Spleen (tissue), 11 donors: ENCODE data around the gene SNX9. TPM values are rescaled to one million over a fixed set of nuclear protein-coding genes. Genes with fewer than 3 reads are reported as not detected.

Source experiments
- DNase-seq: peaks from one replicate; pipeline ENCODE4 v3.0.0-alpha.2; 2020
- H3K27ac ChIP-seq, 8 donors: fragments of 200-600 bp; sonication (generic) in 7 of 8; 1 replicate in 4 of 8; 2 replicates in 4 of 8; pipeline versions ENCODE4 v1.5.0 to v1.8.0; 2016 to 2021; ENCODE audit warnings: inconsistent platforms in 4 of 8, mild to moderate bottlenecking in 4 of 8, moderate library complexity in 1 of 8
- H3K27me3 ChIP-seq, 7 donors: fragments of 200-600 bp; sonication (generic) in 6 of 7; replicated peaks in 1 of 7; 1 replicate in 4 of 7; 2 replicates in 3 of 7; pipeline versions ENCODE4 v1.5.0 to v1.8.0; 2016 to 2021; ENCODE audit warnings: inconsistent platforms in 3 of 7, mild to moderate bottlenecking in 1 of 7
- H3K36me3 ChIP-seq, 6 donors: fragments of 200-600 bp; sonication (generic) in 5 of 6; 1 replicate in 4 of 6; 2 replicates in 2 of 6; pipeline versions ENCODE4 v1.5.0 to v1.8.0; 2016 to 2021; ENCODE audit warnings: inconsistent platforms in 2 of 6
- H3K4me1 ChIP-seq, 6 donors: fragments of 200-600 bp; sonication (generic) in 5 of 6; 1 replicate in 3 of 6; 2 replicates in 3 of 6; pipeline versions ENCODE4 v1.5.0 to v1.8.0; 2016 to 2021; ENCODE audit warnings: inconsistent platforms in 3 of 6
- H3K4me3 ChIP-seq, 8 donors: fragments of 200-600 bp; sonication (generic) in 7 of 8; 1 replicate in 4 of 8; 2 replicates in 4 of 8; pipeline versions ENCODE4 v1.5.0 to v1.8.0; 2016 to 2021; ENCODE audit warnings: inconsistent platforms in 4 of 8, mild to moderate bottlenecking in 4 of 8, moderate library complexity in 2 of 8
- H3K9me3 ChIP-seq, 8 donors: fragments of 200-600 bp; sonication (generic) in 7 of 8; 1 replicate in 4 of 8; 2 replicates in 4 of 8; pipeline versions ENCODE4 v1.5.0 to v1.8.0; 2016 to 2021; ENCODE audit warnings: inconsistent platforms in 4 of 8
- CTCF ChIP-seq, 11 experiments: fragments of 200-600 bp in 7 of 11; fragments of 450-650 bp in 4 of 11; sonication (generic) in 4 of 11; IDR thresholded peaks in 8 of 11; conservative IDR thresholded peaks in 3 of 11; 1 replicate in 7 of 11; 2 replicates in 4 of 11; pipeline versions ENCODE4 v1.4.0 to v1.8.0; 2016 to 2021; ENCODE audit warnings: antibody characterized with exemption in 11 of 11, inconsistent platforms in 4 of 11, mild to moderate bottlenecking in 1 of 11
- POLR2A ChIP-seq, 3 donors: fragments of 450-650 bp; IDR thresholded peaks; one replicate each; pipeline ENCODE4 v1.5.1; 2017; ENCODE audit warnings: antibody characterized with exemption in 3 of 3, mild to moderate bottlenecking in 1 of 3
- POLR2AphosphoS5 ChIP-seq, 3 donors: sonication (generic); formaldehyde crosslinking; IDR thresholded peaks; one replicate each; pipeline ENCODE4 v1.5.1; 2017; ENCODE audit warnings: antibody characterized with exemption in 3 of 3
- WGBS, 5 donors: extraction: QIAGEN DNeasy Blood & Tissue Kit in 3 of 5; methylation state at CpG; one replicate each; pipeline versions ENCODE4 v1.1.5 to v1.1.7; 2013 to 2018; 5-methylcytosine and 5-hydroxymethylcytosine counted together
- intact Hi-C: fragments of 100-400 bp; cut with DNase I; formaldehyde crosslinking; loops from one replicate; pipeline ENCODE4 v1.15.0; 2023; ENCODE audit warnings: low total_unique reads
- polyA plus RNA-seq, 3 donors: library from polyadenylated mRNA; stranded (reverse); fragments of 200-250 nt; gene quantifications; one replicate each; pipeline ENCODE4 v1.2.1, GENCODE V29; 2013
- total RNA-seq, 7 donors: library from RNA; depleted of rRNA in 3 of 7; stranded (reverse); fragments of >200 nt in 3 of 7; fragmentation: NEBNext Ultra II Directional in 4 of 7; extraction: Animal tissue kit (Norgen Biotek cat#: 25700) in 4 of 7; gene quantifications; one replicate each; pipeline versions ENCODE4 v1.1.0 to v1.2.1, GENCODE V29; 2016 to 2021
- donor health status: healthy with polysubstance abuse.
- donor health status: DM: no; HTN: no; CAD: no; lungs with moderate emphysema.
- donor health status: DM: no; HTN: no; CAD: no.
- donor health status: Bipolar disorder and iron deficiency.
- donor health status: healthy.
- donor health status: DM: no; HTN: no; CAD: no.
- donor health status: DM: yes; HTN: yes; CAD: no.

SNX9 gene
- total and polyA plus RNA-seq, 10 donors = 18.9 to 42.5 (median 31.8) TPM

GRCh38 chr6:157845493-157846259 lies 22.6 kb downstream of the SNX9 start:
- H3K4me1 ChIP-seq = peaks cover 5 to 93% (median 69%) of the 10 kb centered on the region in 6 donors

GRCh38 chr6:157847846-157848245 lies 24.8 kb downstream of the SNX9 start:
- no peak for DNase-seq
- TF ChIP-seq POLR2AphosphoS5 (IDR thresholded peaks at IDR 0.05) (no peak), CTCF (IDR thresholded peaks at IDR 0.05 in 8 of 11, conservative IDR thresholded peaks at IDR 0.05 in 3 of 11) (no peak), POLR2A (IDR thresholded peaks at IDR 0.05) (no peak)
- intact Hi-C loops = no loop called here

More at GRCh38 chr6:157845493-157846259, 22.6 kb downstream of the SNX9 start:
- H3K36me3 ChIP-seq = no peaks in the 10 kb centered on the region
- no peak overlapping the region for H3K4me3 ChIP-seq
- H3K9me3 ChIP-seq = no peaks in the 10 kb centered on the region
- no peak for DNase-seq
- WGBS, 5 donors = 81 to 89% (median 86%) methylated on average over 6 of the region's 6 CpGs
- H3K27me3 ChIP-seq = no peaks in the 10 kb centered on the region
- intact Hi-C loops = no loop called here
- H3K27ac ChIP-seq = peak overlapping the region in 4 of 8 donors; percentile 16 to 48 (median 40)
- no peak for TF ChIP-seq POLR2A (IDR thresholded peaks at IDR 0.05)
- TF ChIP-seq POLR2AphosphoS5 (IDR thresholded peaks at IDR 0.05) = no peak
- no peak for TF ChIP-seq CTCF (IDR thresholded peaks at IDR 0.05 in 8 of 11, conservative IDR thresholded peaks at IDR 0.05 in 3 of 11)

GRCh38 chr6:157848693-157849092 lies 25.6 kb downstream of the SNX9 start:
- WGBS, 5 donors = 91 to 98% (median 93%) methylated on average over 8 of the region's 8 CpGs
- no peak for DNase-seq
- H3K36me3 ChIP-seq = peaks cover 0 to 6% (median 0%) of the 10 kb centered on the region in 6 donors
- peaks cover 7 to 26% (median 23%) of the 10 kb centered on the region in 8 donors for H3K9me3 ChIP-seq
- no peak overlapping the region for H3K4me3 ChIP-seq
- TF ChIP-seq CTCF (IDR thresholded peaks at IDR 0.05 in 8 of 11, conservative IDR thresholded peaks at IDR 0.05 in 3 of 11) (no peak), POLR2A (IDR thresholded peaks at IDR 0.05) (no peak)
- H3K27ac ChIP-seq = no peak overlapping the region
- no peaks in the 10 kb centered on the region for H3K27me3 ChIP-seq
- peaks cover 0 to 67% (median 53%) of the 10 kb centered on the region in 6 donors for H3K4me1 ChIP-seq
- intact Hi-C loops = no loop called here

More at GRCh38 chr6:157847846-157848245, 24.8 kb downstream of the SNX9 start:
- no peak overlapping the region for H3K27ac ChIP-seq
- peaks cover 5 to 17% (median 15%) of the 10 kb centered on the region in 8 donors for H3K9me3 ChIP-seq
- H3K27me3 ChIP-seq = no peaks in the 10 kb centered on the region
- peaks cover 0 to 6% (median 0%) of the 10 kb centered on the region in 6 donors for H3K36me3 ChIP-seq
- 96 to 100% (median 97%) methylated on average over 2 of the region's 2 CpGs for WGBS, 5 donors
- H3K4me3 ChIP-seq = no peak overlapping the region
- H3K4me1 ChIP-seq = peaks cover 0 to 72% (median 55%) of the 10 kb centered on the region in 6 donors

GRCh38 chr6:157849288-157850017 lies 26.4 kb downstream of the SNX9 start:
- Histone ChIP-seq H3K27me3 (no peaks in the 10 kb centered on the region), H3K27ac (no peak overlapping the region), H3K4me3 (no peak overlapping the region), H3K9me3 (peaks cover 7 to 33% (median 30%) of the 10 kb centered on the region in 8 donors), H3K4me1 (peaks cover 0 to 59% (median 52%) of the 10 kb centered on the region in 6 donors), H3K36me3 (peaks cover 0 to 6% (median 0%) of the 10 kb centered on the region in 6 donors)
- DNase-seq = no peak
- TF ChIP-seq POLR2A (IDR thresholded peaks at IDR 0.05) = no peak
- WGBS, 5 donors = 94 to 98% (median 97%) methylated on average over 5 of the region's 5 CpGs
- intact Hi-C loops = no loop called here
